Fibroblast of the conjunctiva (primary cell): ENCODE measurements around the gene EPM2A.
A peak's percentile ranks its signal among the peaks of the same experiment; 100 is the strongest.

Source experiments
- DNase-seq: peaks from one replicate; pipeline ENCODE4 v3.0.0-alpha.2; 2010; ENCODE audit warnings: low read depth

Gene EPM2A

GRCh38 chr6:145670311-145670710 is 65.0 kb downstream of the EPM2A start:
- DNase-seq: peak; percentile 2

DNA sequence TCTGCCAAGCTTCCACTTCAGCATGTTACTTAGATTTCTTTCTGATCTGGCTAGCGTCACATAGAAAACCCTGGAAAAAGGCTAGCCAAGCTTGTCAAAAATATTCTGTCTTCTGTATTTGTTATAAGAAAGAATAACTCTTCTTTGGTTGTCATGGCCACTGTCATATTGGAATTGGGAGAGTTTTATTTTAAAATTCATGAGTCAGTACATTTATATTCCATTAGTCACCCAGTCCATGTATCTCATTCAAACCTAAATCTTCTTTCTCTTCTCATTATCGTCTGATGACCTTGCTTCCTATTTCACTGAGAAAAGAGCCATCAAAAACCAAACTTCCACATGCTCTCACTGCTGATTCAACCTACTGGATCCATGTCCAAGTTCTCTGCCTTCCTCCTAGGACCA is 65.7 kb downstream of the EPM2A start:
- peak; percentile 51 for DNase-seq

GRCh38 chr6:145668844-145669243 is 66.5 kb downstream of the EPM2A start:
- no peak for DNase-seq

DNA sequence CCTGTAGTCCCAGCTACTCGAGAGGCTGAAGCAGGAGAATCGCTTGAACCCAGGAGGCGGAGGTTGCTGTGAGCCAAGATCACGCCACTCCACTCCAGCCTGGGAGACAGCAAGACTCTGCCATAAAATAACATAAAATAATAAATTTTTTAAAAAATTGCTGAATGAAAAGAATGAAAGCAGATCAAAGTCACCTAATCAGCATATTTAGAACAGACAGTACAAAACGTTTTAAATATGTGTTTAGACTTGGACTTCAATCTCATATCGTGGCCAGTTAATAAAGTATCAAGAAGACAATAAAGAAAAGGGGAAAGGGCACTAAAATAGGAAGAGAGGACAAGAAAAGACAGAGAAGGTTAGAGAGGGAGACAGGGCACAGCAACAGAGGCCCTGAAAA is 74.6 kb downstream of the EPM2A start:
- DNase-seq: no peak

DNA sequence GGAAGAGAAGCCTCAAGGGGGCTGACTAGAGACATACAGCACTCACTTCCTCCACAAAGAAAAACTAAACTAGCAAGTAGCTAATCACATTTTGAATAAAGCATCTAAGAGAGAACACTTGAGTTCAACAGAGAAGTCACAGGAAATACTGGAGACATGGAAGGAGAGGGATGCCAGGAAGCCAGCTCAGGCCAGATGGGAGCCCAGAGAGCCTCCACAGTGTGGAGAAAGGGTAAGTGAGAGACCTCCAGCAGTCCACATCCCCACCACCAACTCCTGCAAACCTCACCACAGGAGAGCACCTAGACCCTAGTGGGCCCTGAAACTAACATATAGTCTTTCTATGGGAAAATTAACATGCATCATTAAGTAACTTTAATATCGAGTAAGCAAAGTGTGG is 79.2 kb downstream of the EPM2A start:
- DNase-seq: no peak

DNA sequence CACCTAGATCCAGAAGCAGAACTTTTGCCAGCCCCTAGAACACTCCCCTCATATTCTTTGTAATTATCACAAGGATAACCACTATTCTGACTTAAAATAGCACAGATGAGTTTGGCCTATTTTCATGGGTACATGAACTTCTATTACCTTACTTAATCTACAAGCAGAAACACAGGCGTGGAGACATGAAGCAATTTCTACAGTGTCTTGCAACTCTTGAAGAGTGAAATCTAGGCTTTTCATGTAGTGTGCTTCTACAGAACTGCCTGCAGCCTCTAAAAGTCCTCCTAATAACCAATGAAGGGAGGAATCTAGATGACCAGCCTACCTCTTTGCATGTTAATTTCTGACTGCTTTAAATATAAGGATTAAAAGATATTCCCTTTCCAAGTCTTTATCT is 82.7 kb downstream of the EPM2A start:
- no peak for DNase-seq

- DNase-seq: no peak
Measured at GRCh38 chr6:145651988-145652387, 83.3 kb downstream of the EPM2A start.

DNA sequence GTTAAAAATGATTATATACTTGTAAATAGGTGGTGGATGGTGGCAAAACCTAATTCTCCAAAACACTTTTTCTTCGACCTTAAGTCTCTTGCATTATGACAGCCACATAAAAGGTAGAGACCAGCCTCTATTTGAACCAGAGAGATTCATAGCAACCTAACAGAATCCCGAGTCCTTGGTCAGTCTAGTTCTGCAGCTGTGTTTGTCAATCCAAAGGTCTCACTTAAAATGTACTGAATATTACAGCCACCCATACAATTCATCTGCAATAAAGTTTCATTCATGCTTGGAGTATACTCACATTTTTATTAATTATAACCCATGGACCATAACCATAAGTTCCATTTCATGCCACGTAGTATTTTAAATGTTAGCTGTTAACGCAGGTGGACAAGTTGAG is 87.2 kb downstream of the EPM2A start:
- DNase-seq: no peak

DNA sequence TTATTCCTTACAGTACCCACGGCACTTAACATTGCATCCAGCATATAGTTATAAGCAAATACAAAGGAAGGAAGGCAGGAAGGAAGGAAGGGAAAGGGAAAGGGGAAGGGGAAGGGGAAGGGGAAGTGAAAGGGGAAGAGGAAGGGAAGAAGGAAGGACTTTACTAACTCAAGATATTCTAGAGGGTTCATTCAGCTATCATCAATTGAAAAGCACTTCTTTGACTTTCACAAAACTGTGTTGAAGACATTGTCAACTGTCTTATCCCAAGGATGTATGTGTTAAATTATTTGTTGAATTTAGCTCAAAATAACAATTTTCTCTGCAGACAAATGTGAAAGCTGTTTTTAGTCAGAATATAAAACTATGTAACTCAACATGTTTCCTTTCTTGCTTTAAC is 87.7 kb downstream of the EPM2A start:
- no peak for DNase-seq

- DNase-seq: no peak
Measured at GRCh38 chr6:145643760-145644159, 91.6 kb downstream of the EPM2A start.

- DNase-seq: peak; percentile 72
Measured at GRCh38 chr6:145633981-145634627, 101.2 kb downstream of the EPM2A start.

DNA sequence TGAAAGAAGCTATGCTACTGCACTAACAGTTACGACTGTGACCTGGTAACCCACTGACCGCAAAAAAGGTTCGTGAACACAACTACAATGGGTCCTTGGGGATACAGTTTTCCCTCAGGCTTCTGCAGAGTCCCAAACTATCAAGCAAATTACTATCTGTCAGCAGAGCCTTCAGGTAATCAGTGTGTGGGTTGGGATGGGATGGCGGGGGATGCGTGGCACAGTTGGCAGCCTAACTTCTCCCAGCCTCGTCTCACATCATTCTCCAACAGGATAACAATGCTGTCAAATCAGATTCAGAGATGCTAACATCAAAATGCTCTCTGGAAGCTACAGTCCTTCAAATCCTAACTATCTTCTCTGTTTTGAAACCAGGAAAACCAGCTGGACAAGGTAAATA is 102.3 kb downstream of the EPM2A start:
- no peak for DNase-seq

GRCh38 chr6:145631374-145631773 is 103.9 kb downstream of the EPM2A start:
- no peak for DNase-seq

GRCh38 chr6:145630598-145630997 is 104.7 kb downstream of the EPM2A start:
- no peak for DNase-seq

DNA sequence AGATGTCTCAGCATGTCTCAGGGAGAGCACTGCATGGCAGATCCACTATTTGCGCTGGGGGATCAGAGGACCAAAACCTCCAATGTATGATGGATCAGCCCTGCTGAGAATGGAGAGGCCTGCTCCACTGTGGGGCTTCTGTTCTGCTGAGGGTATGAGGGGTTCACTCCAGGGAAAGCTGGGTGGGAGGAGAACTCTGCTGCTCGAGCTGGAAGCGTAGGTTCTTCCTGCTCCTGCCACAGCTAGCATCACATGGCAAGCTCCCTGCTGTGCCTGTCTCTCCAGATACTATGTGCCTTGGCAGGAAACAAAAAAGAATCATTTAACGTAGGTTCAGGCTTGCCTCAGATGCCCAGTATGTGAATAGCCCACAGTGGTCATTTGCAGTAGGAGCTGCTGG is 105.8 kb downstream of the EPM2A start:
- DNase-seq: no peak

- no peak for DNase-seq
Measured at GRCh38 chr6:145627451-145627850, 107.9 kb downstream of the EPM2A start.

- DNase-seq: no peak
Measured at GRCh38 chr6:145626857-145627256, 108.5 kb downstream of the EPM2A start.

GRCh38 chr6:145623231-145623630 is 112.1 kb downstream of the EPM2A start:
- no peak for DNase-seq

GRCh38 chr6:145621776-145622175 is 113.5 kb downstream of the EPM2A start:
- DNase-seq: no peak

DNA sequence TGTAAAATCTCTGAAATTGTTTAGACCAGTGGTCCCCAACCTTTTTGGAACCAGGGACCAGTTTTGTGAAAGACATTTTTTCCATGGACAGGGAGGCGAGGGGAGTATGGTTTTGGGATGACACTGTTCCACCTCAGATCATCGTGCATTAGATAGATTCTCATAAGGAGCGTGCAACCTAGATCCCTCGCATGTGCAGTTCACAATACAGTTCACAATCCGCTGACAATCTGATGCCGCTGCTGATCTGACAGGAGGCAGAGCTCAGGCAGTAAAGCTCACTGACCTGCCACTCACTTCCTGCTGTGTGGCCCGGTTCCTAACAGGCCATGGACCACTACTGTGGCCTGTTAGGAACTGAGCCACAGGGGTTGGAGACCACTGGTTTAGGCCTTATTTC is 115.2 kb downstream of the EPM2A start:
- DNase-seq: no peak

DNA sequence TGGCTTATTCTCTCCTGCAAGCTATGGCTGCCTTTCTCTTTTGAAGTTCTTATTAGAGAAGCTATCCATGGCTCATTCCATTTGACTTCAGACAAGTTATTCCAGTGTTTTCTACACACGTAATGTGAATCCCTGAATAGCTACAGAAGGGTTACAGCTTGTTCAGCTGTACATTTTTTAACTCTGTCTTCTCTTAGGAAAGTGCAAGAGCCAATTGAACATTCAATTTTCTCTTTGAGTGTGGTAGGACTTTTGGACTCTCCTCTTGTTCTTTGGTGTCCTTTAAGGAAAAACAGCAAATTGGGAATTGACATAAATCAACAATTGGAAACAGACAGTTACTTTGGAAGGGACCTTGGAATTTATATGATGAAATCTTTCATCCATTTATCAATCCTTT is 125.8 kb downstream of the EPM2A start:
- no peak for DNase-seq

DNA sequence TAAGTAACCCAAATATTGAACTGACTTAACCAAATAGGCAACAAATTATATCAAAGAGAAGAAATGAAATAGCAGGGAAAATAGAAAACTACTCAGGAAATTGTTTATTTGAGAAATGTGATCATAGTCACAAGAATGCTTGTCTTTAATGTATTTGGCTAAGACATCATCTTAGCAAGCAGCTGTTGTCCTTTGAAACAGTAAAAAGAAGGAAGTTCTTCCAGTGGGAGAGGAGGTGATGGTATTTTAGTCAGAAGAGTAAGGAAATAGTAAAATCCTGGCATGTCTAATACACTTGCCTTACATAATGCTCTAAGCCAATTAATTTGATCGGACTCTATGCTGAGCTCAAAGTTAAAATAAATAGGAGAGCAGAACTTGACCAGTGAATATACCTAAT is 126.5 kb downstream of the EPM2A start:
- no peak for DNase-seq

DNA sequence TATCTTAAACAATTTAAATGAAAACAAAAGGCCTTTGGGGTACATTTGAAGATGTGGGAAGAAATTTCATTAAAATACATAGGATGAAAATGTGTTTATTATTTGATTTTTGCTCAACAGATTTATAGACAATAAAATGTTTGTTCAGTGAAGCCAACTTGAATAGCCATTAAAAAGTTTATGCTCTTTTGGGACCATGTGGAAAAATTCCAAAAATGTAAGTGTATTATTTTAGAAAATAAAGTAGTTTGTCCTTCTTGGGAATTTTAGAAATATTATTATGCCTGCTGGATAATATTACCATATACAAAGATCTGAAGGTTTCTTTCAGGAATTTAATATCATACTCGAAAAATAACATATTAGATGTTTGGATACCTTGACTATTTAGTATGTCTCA is 131.3 kb downstream of the EPM2A start:
- no peak for DNase-seq

DNA sequence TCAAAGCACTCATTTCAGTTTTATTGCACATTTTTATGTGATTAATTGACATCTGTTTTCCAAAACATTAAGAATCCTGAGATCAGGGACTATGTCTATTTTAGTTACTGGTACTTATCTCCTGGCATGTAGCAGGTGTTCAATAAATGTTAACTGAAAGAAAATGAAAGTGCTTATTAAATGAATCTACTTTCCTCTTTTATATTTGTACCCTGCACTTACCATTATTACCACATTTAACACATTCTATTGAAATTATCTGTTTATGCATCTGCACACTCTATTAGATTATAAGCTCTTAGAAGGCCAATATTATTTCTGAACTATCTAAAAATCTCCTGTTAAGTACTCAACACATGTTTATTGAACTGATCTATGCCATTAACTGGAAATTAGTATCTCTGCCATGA is 131.9 kb downstream of the EPM2A start:
- DNase-seq: no peak
